Smooth muscle cell (in vitro differentiated cells): Measurements from ENCODE around the gene CPEB4. TPM values are rescaled to one million over a fixed set of nuclear protein-coding genes. Genes with fewer than 3 reads are reported as not detected.

Experiments used
- DNase-seq: peaks from one replicate; lab custom pipeline; 2025; ENCODE audit not compliant: unreplicated experiment; lab: John Stamatoyannopoulos, UW
- H2AFZ ChIP-seq: fragments of 200-600 bp; sonication (generic); 2 replicates; pipeline ENCODE4 v1.6.0; 2016; ENCODE audit warnings: antibody characterized with exemption, low read depth, mild to moderate bottlenecking
- H3F3A ChIP-seq: fragments of 200-600 bp; sonication (generic); 2 replicates; pipeline ENCODE4 v1.6.0; 2017; ENCODE audit warnings: antibody characterized with exemption, low read depth
- H3K27ac ChIP-seq: fragments of 200-600 bp; sonication (generic); 2 replicates; pipeline ENCODE4 v1.5.1; 2016; ENCODE audit warnings: low read depth, mild to moderate bottlenecking
- H3K27me3 ChIP-seq: fragments of 200-600 bp; sonication (generic); 2 replicates; pipeline ENCODE4 v1.6.1; 2016; ENCODE audit warnings: low read depth, mild to moderate bottlenecking
- H3K36me3 ChIP-seq: fragments of 200-600 bp; sonication (generic); 2 replicates; pipeline ENCODE4 v1.5.1; 2016; ENCODE audit warnings: low read depth
- H3K4me1 ChIP-seq: fragments of 200-600 bp; sonication (generic); 2 replicates; pipeline ENCODE4 v1.5.1; 2016; ENCODE audit warnings: low read depth
- H3K4me2 ChIP-seq: fragments of 200-600 bp; sonication (generic); 2 replicates; pipeline ENCODE4 v1.6.0; 2016; ENCODE audit warnings: mild to moderate bottlenecking
- H3K4me3 ChIP-seq: fragments of 200-600 bp; sonication (generic); 2 replicates; pipeline ENCODE4 v1.5.1; 2016; ENCODE audit warnings: mild to moderate bottlenecking
- H3K79me2 ChIP-seq: fragments of 200-600 bp; sonication (generic); 2 replicates; pipeline ENCODE4 v1.6.0; 2016; ENCODE audit warnings: low read depth, mild to moderate bottlenecking
- H3K9ac ChIP-seq: fragments of 200-600 bp; sonication (generic); 2 replicates; pipeline ENCODE4 v1.6.0; 2016; ENCODE audit warnings: low read depth
- H3K9me3 ChIP-seq: fragments of 200-600 bp; sonication (generic); replicated peaks from 2 replicates; pipeline ENCODE4 v1.5.1; 2016; ENCODE audit warnings: low read depth
- H4K20me1 ChIP-seq: fragments of 200-600 bp; sonication (generic); 2 replicates; pipeline ENCODE4 v1.6.0; 2016; ENCODE audit warnings: low read depth
- CTCF ChIP-seq: fragments of 200-600 bp; sonication (generic); IDR thresholded peaks from 2 replicates; pipeline ENCODE4 v1.5.1; 2017; ENCODE audit warnings: borderline replicate concordance, mild to moderate bottlenecking, antibody characterized with exemption; ENCODE audit not compliant: insufficient read depth, poor library complexity, severe bottlenecking
- WGBS: methylation state at CpG from one replicate; pipeline ENCODE4 v1.1.7; 2016; ENCODE audit warnings: low lambda C conversion rate; 5-methylcytosine and 5-hydroxymethylcytosine counted together
- polyA plus RNA-seq: library from polyadenylated mRNA; unstranded; fragments of >200 nt; fragmentation: Nextera tagmentation; extraction: Ambion mirVana; gene quantifications from 2 replicates; pipeline ENCODE4 v1.2.1, GENCODE V29; 2016
- total RNA-seq: library from RNA; depleted of rRNA; stranded (reverse); fragments of >200 nt; gene quantifications from 2 replicates; pipeline ENCODE4 v1.2.3, GENCODE V29; 2014

Gene CPEB4
- total and polyA plus RNA-seq, 2 experiments from 2014 or later, result 5.1 to 38.5 TPM

GRCh38 chr5:173907686-173908371 lies 19.7 kb downstream of the CPEB4 start:
- no peaks in the 10 kb centered on the region for H3K9me3 ChIP-seq
- H3K27me3 ChIP-seq, result no peaks in the 10 kb centered on the region
- H3K79me2 ChIP-seq, result peaks cover 43% of the 10 kb centered on the region
- H3K9ac ChIP-seq, result no peak overlapping the region
- H3K4me2 ChIP-seq, result no peak overlapping the region
- H3F3A ChIP-seq, result no peaks in the 10 kb centered on the region
- DNase-seq, result no peak
- H4K20me1 ChIP-seq, result peaks cover 83% of the 10 kb centered on the region
- 62% methylated on average over 3 of the region's 3 CpGs for WGBS
- no peak for TF ChIP-seq CTCF
- no peak overlapping the region for H2AFZ ChIP-seq
- H3K4me1 ChIP-seq, result no peaks in the 10 kb centered on the region
- no peak overlapping the region for H3K4me3 ChIP-seq
- H3K27ac ChIP-seq, result no peak overlapping the region
- no peaks in the 10 kb centered on the region for H3K36me3 ChIP-seq

- Histone ChIP-seq H3K4me3 (no peak overlapping the region), H3K4me2 (no peak overlapping the region), H3F3A (no peaks in the 10 kb centered on the region), H3K27me3 (no peaks in the 10 kb centered on the region), H4K20me1 (peaks cover 70% of the 10 kb centered on the region), H3K9me3 (no peaks in the 10 kb centered on the region), H3K27ac (no peak overlapping the region), H3K36me3 (no peaks in the 10 kb centered on the region), H3K4me1 (no peaks in the 10 kb centered on the region), H2AFZ (no peak overlapping the region), H3K9ac (no peak overlapping the region), H3K79me2 (peaks cover 29% of the 10 kb centered on the region)
- TF ChIP-seq CTCF, result no peak
- no peak for DNase-seq
- 67% methylated on average over 3 of the region's 3 CpGs for WGBS
Observed at GRCh38 chr5:173909199-173909598, 21.1 kb downstream of the CPEB4 start.

GRCh38 chr5:173910215-173910614 lies 22.1 kb downstream of the CPEB4 start:
- Histone ChIP-seq H3K9me3 (no peaks in the 10 kb centered on the region), H2AFZ (no peak overlapping the region), H3K4me1 (no peaks in the 10 kb centered on the region), H3K4me3 (no peak overlapping the region), H3K27ac (no peak overlapping the region), H4K20me1 (peaks cover 59% of the 10 kb centered on the region), H3K4me2 (no peak overlapping the region), H3K27me3 (no peaks in the 10 kb centered on the region), H3F3A (no peaks in the 10 kb centered on the region), H3K9ac (no peak overlapping the region), H3K79me2 (peaks cover 26% of the 10 kb centered on the region), H3K36me3 (no peaks in the 10 kb centered on the region)
- no peak for DNase-seq
- 81% methylated on average over 3 of the region's 3 CpGs for WGBS
- TF ChIP-seq CTCF, result no peak

GRCh38 chr5:173911623-173912022 lies 23.5 kb downstream of the CPEB4 start:
- DNase-seq, result no peak
- Histone ChIP-seq H3K27me3 (no peaks in the 10 kb centered on the region), H3K79me2 (peaks cover 34% of the 10 kb centered on the region), H3K27ac (no peak overlapping the region), H3K4me1 (no peaks in the 10 kb centered on the region), H4K20me1 (peaks cover 45% of the 10 kb centered on the region), H3K9me3 (no peaks in the 10 kb centered on the region), H3K36me3 (no peaks in the 10 kb centered on the region), H3F3A (peaks cover 4% of the 10 kb centered on the region), H3K4me2 (no peak overlapping the region), H3K9ac (no peak overlapping the region), H2AFZ (no peak overlapping the region), H3K4me3 (no peak overlapping the region)
- TF ChIP-seq CTCF, result no peak
